ENCODE measurements around the gene MACROD2.

Gene MACROD2

DNA sequence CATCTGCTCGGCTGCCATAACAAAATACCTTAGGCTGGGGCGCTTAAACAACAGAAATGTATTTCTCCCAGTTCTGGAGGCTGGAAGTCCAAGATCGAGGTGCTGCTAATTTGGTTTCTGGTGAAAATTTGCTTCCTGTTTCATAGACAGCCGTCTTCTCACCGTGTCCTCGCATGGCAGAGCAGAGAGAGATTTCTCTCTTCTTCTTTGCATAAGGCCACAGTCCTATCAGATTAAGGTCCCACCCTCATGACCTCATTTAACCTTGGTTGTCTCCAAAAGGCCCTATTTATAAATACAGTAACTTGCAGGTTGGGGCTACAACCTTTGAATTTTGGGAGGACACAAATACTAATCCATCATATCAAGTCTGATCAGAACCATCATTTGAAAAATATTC is 2033.6 kb downstream of the MACROD2 start:
- no peak overlapping the region for H3K27ac ChIP-seq
- TF ChIP-seq, protein P1, sequence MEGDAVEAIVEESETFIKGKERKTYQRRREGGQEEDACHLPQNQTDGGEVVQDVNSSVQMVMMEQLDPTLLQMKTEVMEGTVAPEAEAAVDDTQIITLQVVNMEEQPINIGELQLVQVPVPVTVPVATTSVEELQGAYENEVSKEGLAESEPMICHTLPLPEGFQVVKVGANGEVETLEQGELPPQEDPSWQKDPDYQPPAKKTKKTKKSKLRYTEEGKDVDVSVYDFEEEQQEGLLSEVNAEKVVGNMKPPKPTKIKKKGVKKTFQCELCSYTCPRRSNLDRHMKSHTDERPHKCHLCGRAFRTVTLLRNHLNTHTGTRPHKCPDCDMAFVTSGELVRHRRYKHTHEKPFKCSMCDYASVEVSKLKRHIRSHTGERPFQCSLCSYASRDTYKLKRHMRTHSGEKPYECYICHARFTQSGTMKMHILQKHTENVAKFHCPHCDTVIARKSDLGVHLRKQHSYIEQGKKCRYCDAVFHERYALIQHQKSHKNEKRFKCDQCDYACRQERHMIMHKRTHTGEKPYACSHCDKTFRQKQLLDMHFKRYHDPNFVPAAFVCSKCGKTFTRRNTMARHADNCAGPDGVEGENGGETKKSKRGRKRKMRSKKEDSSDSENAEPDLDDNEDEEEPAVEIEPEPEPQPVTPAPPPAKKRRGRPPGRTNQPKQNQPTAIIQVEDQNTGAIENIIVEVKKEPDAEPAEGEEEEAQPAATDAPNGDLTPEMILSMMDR (conservative IDR thresholded peaks at IDR 0.05), result no peak
- TF ChIP-seq ZFX (IDR thresholded peaks at IDR 0.05), result no peak

DNA sequence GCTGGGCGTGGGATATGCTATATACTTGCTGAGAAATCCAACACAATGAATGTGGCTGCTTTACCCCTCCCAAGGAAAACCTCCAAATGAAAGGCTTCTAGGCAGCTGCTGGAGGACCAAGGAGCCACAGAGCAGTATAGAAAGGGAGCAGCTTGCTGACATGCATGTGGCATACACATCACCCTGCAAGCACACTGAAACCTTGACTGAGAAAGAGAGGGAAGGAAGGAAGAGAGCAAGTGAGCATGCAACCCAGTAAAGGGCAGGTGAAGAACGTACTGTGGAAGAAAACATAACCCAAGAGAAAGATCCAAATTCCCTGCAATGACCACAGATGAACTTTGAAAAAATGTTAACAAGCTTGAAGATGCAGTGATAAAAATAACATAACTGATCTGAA is 2034.9 kb downstream of the MACROD2 start:
- no peak for TF ChIP-seq ZFX (IDR thresholded peaks at IDR 0.05)
- TF ChIP-seq, protein P1 (conservative IDR thresholded peaks at IDR 0.05), result no peak
- no peak overlapping the region for H3K27ac ChIP-seq

DNA sequence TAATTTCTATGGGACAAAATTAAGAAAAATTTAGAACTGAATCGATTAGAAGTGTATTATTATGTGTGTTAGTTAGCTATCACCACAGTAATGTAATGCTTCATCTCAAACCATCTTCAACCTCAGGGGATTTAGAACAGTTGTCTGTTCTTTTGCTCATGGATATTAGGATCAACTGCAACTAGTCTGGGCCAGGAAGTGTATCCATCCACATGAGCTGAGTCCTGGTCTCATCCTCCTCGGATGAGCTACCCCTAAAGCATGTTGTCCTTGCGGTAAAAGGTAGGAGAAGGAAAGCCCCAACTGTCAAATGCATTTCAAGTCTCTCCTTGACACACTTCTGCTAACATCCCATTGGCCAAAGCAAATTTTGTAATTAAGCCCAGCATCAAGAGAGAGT is 2040.3 kb downstream of the MACROD2 start:
- no peak overlapping the region for H3K27ac ChIP-seq
- TF ChIP-seq ZFX (IDR thresholded peaks at IDR 0.05), result no peak

DNA sequence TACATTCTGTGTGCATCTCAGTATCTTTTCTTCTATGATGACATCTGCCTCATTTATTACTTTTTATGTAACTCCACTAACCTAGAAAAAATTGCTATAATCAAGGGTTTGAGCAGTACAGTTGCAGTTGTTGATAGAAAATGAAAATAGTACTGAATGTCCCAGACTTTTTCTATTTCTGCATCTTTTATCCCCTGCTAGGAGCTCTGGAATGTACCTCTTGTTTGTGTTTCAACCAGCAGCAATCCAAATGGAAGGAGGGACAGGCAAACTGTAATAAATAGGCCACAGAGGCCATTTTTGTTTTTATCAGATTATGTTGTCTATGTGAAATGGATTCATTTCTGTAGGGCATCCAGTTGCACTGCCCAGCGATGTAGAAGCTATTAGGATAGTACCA is 2041.0 kb downstream of the MACROD2 start:
- TF ChIP-seq ZFX (IDR thresholded peaks at IDR 0.05), result no peak
- TF ChIP-seq, protein P1 (conservative IDR thresholded peaks at IDR 0.05), result no peak

DNA sequence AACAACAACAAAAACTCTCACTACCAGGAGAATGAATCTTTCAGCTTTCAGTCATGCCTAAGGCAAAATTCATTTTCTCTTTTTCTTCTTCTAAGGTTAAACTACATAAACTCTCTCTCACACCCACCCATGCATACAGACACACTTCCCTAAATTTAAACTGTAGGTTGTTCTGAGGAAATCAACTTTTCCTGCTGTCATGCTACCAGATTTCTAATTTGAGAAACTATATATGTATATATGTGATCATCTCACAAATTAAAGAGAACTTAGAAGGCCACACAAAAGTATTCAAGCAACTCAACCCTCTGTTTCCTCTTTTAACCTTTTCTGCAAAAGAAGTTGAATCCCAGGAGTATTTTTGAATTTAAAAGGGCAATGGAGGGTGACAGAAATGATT is 2045.4 kb downstream of the MACROD2 start:
- H3K27ac ChIP-seq, result no peak overlapping the region
- TF ChIP-seq, protein P1 (conservative IDR thresholded peaks at IDR 0.05), result no peak
- no peak for TF ChIP-seq ZFX (IDR thresholded peaks at IDR 0.05)

More for the DNA sequence above, 2041.0 kb downstream of the MACROD2 start:
- H3K27ac ChIP-seq, result no peak overlapping the region

DNA sequence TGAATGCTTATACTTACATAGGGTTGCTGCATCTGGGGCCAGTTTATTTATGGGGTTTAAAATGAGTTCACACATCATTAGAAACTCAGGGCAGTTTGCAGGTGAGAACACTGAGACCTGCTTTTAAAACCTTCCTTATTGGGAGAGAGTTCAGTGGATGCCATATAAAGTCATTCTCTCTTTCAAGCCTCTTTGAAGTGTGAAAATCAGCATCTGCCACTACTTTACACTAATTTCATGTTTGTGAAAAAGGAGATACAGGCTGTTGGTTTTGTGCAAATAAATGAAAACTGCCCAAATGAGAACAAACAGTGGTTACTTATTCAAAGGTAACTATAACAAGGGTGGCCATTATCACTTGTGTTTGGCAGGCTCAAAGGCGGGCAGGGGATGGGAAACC is 2047.4 kb downstream of the MACROD2 start:
- no peak for TF ChIP-seq ZFX (IDR thresholded peaks at IDR 0.05)
- TF ChIP-seq, protein P1 (conservative IDR thresholded peaks at IDR 0.05), result no peak
- no peak overlapping the region for H3K27ac ChIP-seq

DNA sequence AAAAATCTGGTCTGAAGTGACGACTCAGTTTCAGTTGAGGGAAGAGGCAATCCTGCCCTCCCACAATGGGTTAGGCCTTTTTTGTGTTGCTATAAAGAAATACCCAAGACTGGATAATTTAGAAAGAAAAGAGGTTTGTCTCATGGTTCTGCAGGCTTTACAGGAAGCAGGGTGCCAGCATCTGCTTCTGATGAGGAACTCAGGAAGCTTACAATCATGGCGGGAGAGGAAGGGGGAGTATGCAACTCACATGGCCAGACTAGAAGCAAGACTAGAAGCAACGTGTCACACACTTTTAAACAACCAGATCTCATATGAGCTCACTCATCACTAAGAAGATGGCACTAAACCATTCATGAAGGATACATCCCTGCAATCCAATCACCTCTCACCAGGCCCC is 2048.6 kb downstream of the MACROD2 start:
- H3K27ac ChIP-seq, result no peak overlapping the region
- TF ChIP-seq ZFX (IDR thresholded peaks at IDR 0.05), result no peak
- TF ChIP-seq, protein P1 (conservative IDR thresholded peaks at IDR 0.05), result no peak

DNA sequence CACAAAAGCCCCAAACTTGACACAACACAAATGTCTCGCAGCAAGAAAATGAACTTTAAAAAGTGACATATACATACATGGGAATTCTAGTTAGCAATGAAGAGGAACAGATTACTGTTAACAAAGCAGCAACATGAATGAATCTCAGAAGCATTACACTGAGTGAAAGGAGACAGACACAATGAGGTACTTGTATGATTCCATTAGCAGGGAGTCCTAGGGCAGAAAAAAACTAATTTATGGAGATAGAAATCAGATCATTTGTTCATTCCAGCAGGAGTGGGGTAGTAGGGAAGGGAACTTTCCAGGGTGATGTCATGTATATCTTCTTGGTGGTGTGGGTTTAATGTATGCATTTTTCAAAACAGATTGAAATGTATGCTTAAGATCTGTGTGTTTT is 2053.6 kb downstream of the MACROD2 start:
- TF ChIP-seq, protein P1 (conservative IDR thresholded peaks at IDR 0.05), result no peak
- TF ChIP-seq ZFX (IDR thresholded peaks at IDR 0.05), result no peak
- H3K27ac ChIP-seq, result no peak overlapping the region
